Fibroblast of pulmonary artery (primary cell): ENCODE data around the gene MMP11.

Source experiments
- DNase-seq: peaks from one replicate; pipeline ENCODE4 v3.0.0-alpha.2; 2010; ENCODE audit warnings: low read depth
- H3K4me3 ChIP-seq: replicated peaks from 2 replicates; pipeline ENCODE4 v1.5.1; 2011; ENCODE audit warnings: low read depth, mild to moderate bottlenecking, control low read depth, low read length, moderate library complexity
- CTCF ChIP-seq: IDR thresholded peaks from 2 replicates; pipeline ENCODE4 v1.5.1; 2011; ENCODE audit warnings: mild to moderate bottlenecking, control low read depth, low read length, inconsistent platforms; ENCODE audit errors: missing control alignments

MMP11 gene

GRCh38 chr22:23789638-23790037, 17.0 kb downstream of the MMP11 start:
- no peak overlapping the region for H3K4me3 ChIP-seq
- peak; percentile 1 for TF ChIP-seq CTCF
- DNase-seq, result no peak

GRCh38 chr22:23790819-23791737, 18.4 kb downstream of the MMP11 start:
- DNase-seq, result peak; percentile 39

DNA sequence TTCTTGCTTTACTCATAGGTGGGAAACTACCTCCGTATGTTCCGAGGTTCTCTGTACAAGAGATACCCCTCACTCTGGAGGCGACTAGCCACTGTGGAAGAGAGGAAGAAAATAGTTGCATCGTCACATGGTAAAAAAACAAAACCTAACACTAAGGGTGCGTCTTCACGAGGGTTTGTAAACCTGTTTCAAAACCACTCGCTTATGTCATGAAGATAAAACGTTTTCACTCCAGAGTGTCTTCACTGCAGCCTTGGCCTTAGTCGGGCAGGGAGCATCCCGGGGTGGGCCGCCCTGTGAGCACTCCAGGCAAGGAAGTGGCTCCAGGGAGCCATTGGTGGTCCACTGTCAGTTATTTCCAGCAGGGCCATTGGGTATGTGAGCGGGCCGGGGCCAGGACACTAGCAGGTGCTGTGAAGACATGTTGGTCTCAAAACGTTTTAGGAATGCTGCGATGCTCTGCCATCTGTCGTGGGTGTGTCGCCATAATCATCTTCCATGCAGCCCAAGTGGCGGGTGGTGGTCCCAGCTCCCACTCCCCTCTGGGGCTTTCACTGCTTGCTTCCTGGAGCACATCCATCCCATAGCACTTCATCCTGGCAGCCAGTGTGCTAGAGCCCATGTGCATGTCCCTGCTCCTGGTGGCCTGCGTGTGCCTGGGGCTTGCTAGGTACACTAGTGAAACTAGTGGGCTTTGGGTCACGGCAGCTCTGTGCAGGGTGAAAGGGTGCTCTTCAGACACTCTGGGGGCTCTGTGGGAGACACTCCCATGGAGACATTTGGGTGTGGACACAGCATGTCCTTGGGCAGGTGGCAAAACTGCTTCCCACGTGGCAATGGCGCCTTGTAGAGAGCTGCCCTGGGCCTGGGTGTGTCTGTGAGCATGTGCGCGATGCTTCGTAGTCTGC, 19.3 kb downstream of the MMP11 start:
- no peak for TF ChIP-seq CTCF
- no peak for DNase-seq
- H3K4me3 ChIP-seq, result no peak overlapping the region

More at GRCh38 chr22:23790819-23791737, 18.4 kb downstream of the MMP11 start:
- no peak overlapping the region for H3K4me3 ChIP-seq
- TF ChIP-seq CTCF, result no peak

DNA sequence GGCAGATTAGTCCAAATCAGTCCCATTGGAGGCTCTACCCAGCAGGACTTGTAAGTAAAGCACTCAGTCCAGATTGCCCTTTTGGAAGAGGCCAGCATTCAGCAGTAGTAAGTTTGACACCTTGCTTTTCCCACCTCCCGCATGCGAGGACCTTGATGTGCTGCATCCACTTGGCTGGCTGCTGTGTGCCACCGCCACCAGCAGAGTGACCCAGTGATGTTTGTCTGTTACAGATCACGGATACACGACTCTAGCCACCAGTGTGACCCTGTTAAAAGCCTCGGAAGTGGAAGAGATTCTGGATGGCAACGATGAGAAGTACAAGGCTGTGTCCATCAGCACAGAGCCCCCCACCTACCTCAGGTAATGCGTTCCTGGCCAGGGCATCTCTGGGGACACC, 20.7 kb downstream of the MMP11 start:
- no peak for TF ChIP-seq CTCF
- DNase-seq, result no peak
- no peak overlapping the region for H3K4me3 ChIP-seq

- no peak for TF ChIP-seq CTCF
- DNase-seq, result no peak
- no peak overlapping the region for H3K4me3 ChIP-seq
Measured at GRCh38 chr22:23796461-23796860, 23.8 kb downstream of the MMP11 start.

DNA sequence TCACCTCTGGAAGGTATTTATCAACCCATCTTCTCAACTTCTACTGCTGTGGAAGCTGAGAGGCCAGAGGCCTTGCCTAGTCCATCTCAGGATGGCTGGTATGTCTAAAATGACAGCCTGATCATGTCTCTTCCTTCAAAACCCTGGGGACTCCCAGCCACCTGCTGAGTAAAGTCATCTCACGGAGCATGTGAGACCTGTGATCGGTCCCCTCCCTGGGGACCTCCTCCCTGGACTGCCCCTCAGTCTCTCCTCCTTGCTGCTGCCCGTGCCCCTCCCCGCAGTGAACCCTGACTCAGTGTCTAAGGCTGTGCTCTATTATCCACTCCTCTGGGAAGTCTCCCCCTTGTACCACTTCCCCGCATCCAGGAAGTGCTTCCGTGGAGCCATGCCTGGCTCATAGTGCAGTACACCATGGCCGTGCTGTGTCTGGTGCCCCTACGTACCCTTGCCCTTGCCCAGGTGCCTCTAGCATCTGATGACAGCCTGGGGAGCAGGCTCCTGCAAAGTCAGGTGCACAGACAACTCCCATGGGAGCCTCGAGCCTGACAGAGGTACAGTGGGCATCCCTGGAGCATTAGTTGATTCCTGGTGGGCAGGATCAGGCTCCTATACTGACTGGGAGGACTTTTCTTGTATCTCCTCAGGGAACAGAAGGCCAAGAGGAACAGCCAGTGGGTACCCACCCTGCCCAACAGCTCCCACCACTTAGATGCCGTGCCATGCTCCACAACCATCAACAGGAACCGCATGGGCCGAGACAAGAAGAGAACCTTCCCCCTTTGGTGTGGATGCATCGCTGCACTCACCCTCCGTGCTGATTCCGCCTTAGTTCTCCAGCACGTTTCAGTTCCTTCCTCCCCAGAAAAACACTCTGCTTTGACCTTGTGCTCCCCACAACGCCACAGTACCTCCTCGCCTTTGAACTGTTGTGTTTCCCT, 27.9 kb downstream of the MMP11 start:
- H3K4me3 ChIP-seq, result no peak overlapping the region
- TF ChIP-seq CTCF, result no peak

More for the DNA sequence above, 27.9 kb downstream of the MMP11 start:
- DNase-seq, result no peak
